ENCODE results near the gene CYP2C19. TPM values are rescaled to one million over a fixed set of nuclear protein-coding genes. Genes with fewer than 3 reads are reported as not detected.
"Not testable (repeated sequence)": the region's sequence is repeated elsewhere in the genome, so short reads cannot be mapped to it uniquely, and the experiment has no call there.

The CYP2C19 gene
- total and polyA plus RNA-seq, 7 experiments from 2014 or later: not detected

DNA sequence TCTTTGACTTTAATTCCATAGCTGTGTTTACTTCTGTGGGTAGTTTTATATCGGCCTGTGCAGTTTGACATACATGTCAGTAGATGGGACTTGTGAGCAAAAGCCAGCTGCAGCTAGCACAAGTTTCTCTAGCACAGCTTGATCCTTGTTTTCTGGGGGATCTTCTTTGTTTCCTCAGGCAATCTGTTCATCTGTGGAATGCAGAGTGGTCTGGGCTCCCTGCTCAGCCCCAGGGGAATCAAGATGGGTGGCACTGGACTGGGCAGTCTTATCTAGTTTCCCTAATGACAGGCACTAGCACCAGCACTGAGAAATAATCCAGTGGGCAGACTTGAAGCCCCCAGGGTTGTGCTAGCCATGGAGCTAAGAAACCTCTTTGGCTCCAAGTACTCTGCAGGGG is 40.8 kb downstream of the CYP2C19 start:
- Mint-ChIP-seq H3K4me3 (no peak overlapping the region), H3K4me1 (no peaks in the 10 kb centered on the region), H3K27me3 (no peaks in the 10 kb centered on the region), H3K9me3 (peaks cover 2 to 18% (median 8%) of the 10 kb centered on the region in 11 donors), H3K27ac (no peak overlapping the region), H3K36me3 (no peaks in the 10 kb centered on the region)
- intact Hi-C loops (cut with micrococcal nuclease): no loop called here
- ChIA-PET CTCF (no interaction called here), POLR2A (no interaction called here)
- Histone ChIP-seq H3K27me3 (ENCODE audit: control insufficient read depth in 2 of 2, insufficient read depth in 2 of 2, low read length in 2 of 2) (no peaks in the 10 kb centered on the region), H3K27ac (ENCODE audit: low read depth, low read length) (no peak overlapping the region), H3K4me1 (ENCODE audit: control insufficient read depth in 2 of 2, insufficient read depth in 2 of 2, low read length in 2 of 2) (no peaks in the 10 kb centered on the region), H3K36me3 (ENCODE audit: control insufficient read depth in 2 of 3, insufficient read depth in 3 of 3, low read length in 3 of 3) (no peaks in the 10 kb centered on the region), H3K9me3 (ENCODE audit: control insufficient read depth in 2 of 3, low read length in 3 of 3) (peaks cover 0 to 5% (median 0%) of the 10 kb centered on the region in 3 experiments), H3K4me3 (ENCODE audit: low read length) (no peak overlapping the region)
- ATAC-seq: no peak
- DNase-seq: no peak

DNA sequence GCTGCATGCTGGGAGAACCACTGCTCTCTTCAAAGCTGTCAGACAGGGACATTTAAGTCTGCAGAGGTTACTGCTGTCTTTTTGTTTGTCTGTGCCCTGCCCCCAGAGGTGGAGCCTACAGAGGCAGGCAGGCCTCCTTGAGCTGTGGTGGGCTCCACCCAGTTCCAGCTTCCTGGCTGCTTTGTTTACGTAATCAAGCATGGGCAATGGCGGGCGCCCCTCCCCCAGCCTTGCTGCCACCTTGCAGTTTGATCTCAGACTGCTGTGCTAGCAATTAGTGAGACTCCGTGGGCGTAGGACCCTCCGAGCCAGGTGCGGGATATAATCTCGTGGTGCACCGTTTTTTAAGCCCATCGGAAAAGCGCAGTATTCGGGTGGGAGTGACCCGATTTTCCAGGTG is 67.5 kb downstream of the CYP2C19 start:
- H3K4me3 Mint-ChIP-seq; DNase-seq; H3K4me3 ChIP-seq (ENCODE audit: low read length); H3K36me3 Mint-ChIP-seq; H3K4me1 Mint-ChIP-seq; H3K27ac ChIP-seq (ENCODE audit: low read depth, low read length); H3K36me3 ChIP-seq (ENCODE audit: control insufficient read depth in 2 of 3, insufficient read depth in 3 of 3, low read length in 3 of 3); ATAC-seq; CTCF ChIA-PET; H3K9me3 ChIP-seq (ENCODE audit: control insufficient read depth in 2 of 3, low read length in 3 of 3); H3K27me3 Mint-ChIP-seq; H3K27ac Mint-ChIP-seq; H3K4me1 ChIP-seq (ENCODE audit: control insufficient read depth in 2 of 2, insufficient read depth in 2 of 2, low read length in 2 of 2); H3K27me3 ChIP-seq (ENCODE audit: control insufficient read depth in 2 of 2, insufficient read depth in 2 of 2, low read length in 2 of 2); POLR2A ChIA-PET; intact Hi-C loops (cut with micrococcal nuclease): not testable (repeated sequence)
- H3K9me3 Mint-ChIP-seq: peaks cover 0 to 28% (median 15%) of the 10 kb centered on the region in 11 donors

DNA sequence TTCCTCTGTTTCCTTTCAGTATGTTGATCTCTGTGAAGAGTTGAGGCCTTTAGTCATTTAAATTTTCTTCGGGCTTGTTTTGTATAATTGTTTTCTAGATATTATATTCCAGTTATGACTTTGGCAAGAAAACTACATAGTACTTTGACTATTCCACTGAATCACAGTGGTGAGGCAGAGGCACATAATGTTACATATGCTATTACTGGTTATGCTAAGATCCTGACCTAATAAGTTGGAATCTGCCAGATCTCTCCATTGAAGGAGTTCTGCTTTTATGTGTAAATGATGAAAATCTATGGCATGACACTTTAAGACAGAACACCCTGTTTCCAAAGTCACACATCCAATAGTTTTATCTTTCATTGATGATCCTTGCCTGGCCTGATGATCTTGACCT is 83.7 kb downstream of the CYP2C19 start:
- H3K4me3 ChIP-seq (ENCODE audit: low read length): no peak overlapping the region
- no peak overlapping the region for H3K4me3 Mint-ChIP-seq

GRCh38 chr10:94850766-94851165 is 88.3 kb downstream of the CYP2C19 start:
- Histone ChIP-seq H3K4me1 (ENCODE audit: control insufficient read depth in 2 of 2, insufficient read depth in 2 of 2, low read length in 2 of 2) (no peaks in the 10 kb centered on the region), H3K27ac (ENCODE audit: low read depth, low read length) (no peak overlapping the region), H3K4me3 (ENCODE audit: low read length) (no peak overlapping the region), H3K36me3 (ENCODE audit: control insufficient read depth in 2 of 3, insufficient read depth in 3 of 3, low read length in 3 of 3) (no peaks in the 10 kb centered on the region), H3K27me3 (ENCODE audit: control insufficient read depth in 2 of 2, insufficient read depth in 2 of 2, low read length in 2 of 2) (no peaks in the 10 kb centered on the region), H3K9me3 (ENCODE audit: control insufficient read depth in 2 of 3, low read length in 3 of 3) (no peaks in the 10 kb centered on the region)
- ChIA-PET CTCF (no interaction called here), POLR2A (no interaction called here)
- Mint-ChIP-seq H3K4me1 (no peaks in the 10 kb centered on the region), H3K27ac (no peak overlapping the region), H3K9me3 (peaks cover 0 to 12% (median 4%) of the 10 kb centered on the region in 11 donors), H3K4me3 (no peak overlapping the region), H3K36me3 (no peaks in the 10 kb centered on the region), H3K27me3 (no peaks in the 10 kb centered on the region)
- ATAC-seq (no peak), DNase-seq (no peak)
- intact Hi-C loops (cut with micrococcal nuclease): no loop called here

More for the DNA sequence above, 83.7 kb downstream of the CYP2C19 start:
- CTCF ChIA-PET: no interaction called here
- Mint-ChIP-seq H3K9me3 (peaks cover 0 to 19% (median 4%) of the 10 kb centered on the region in 11 donors), H3K27me3 (no peaks in the 10 kb centered on the region), H3K27ac (no peak overlapping the region), H3K36me3 (no peaks in the 10 kb centered on the region), H3K4me1 (no peaks in the 10 kb centered on the region)
- intact Hi-C loops (cut with micrococcal nuclease): no loop called here
- DNase-seq (no peak), ATAC-seq (no peak)
- Histone ChIP-seq H3K9me3 (ENCODE audit: control insufficient read depth in 2 of 3, low read length in 3 of 3) (no peaks in the 10 kb centered on the region), H3K27ac (ENCODE audit: low read depth, low read length) (no peak overlapping the region), H3K36me3 (ENCODE audit: control insufficient read depth in 2 of 3, insufficient read depth in 3 of 3, low read length in 3 of 3) (no peaks in the 10 kb centered on the region), H3K4me1 (ENCODE audit: control insufficient read depth in 2 of 2, insufficient read depth in 2 of 2, low read length in 2 of 2) (no peaks in the 10 kb centered on the region), H3K27me3 (ENCODE audit: control insufficient read depth in 2 of 2, insufficient read depth in 2 of 2, low read length in 2 of 2) (no peaks in the 10 kb centered on the region)
- POLR2A ChIA-PET: no interaction called here

DNA sequence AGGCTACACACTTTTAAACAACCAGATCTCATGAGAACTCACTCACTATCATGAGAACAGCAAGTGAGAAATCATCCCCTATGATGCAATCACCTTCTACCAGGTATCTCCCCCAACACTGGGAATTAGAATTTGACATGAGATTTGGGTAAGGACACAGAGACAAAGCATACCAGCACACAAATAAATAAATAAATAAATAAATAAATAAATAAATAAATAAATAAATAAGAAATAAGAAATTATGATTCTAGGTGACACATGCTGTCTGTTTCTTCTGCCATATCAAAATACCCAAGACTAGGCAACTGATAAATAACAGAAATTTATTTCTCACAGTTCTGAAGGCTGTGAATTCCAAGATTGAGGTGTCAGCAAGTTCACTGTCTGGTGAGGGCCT is 88.8 kb downstream of the CYP2C19 start:
- ATAC-seq (no peak), DNase-seq (no peak)
- Histone ChIP-seq H3K9me3 (ENCODE audit: control insufficient read depth in 2 of 3, low read length in 3 of 3) (no peaks in the 10 kb centered on the region), H3K36me3 (ENCODE audit: control insufficient read depth in 2 of 3, insufficient read depth in 3 of 3, low read length in 3 of 3) (no peaks in the 10 kb centered on the region), H3K27me3 (ENCODE audit: control insufficient read depth in 2 of 2, insufficient read depth in 2 of 2, low read length in 2 of 2) (no peaks in the 10 kb centered on the region), H3K27ac (ENCODE audit: low read depth, low read length) (no peak overlapping the region), H3K4me3 (ENCODE audit: low read length) (no peak overlapping the region), H3K4me1 (ENCODE audit: control insufficient read depth in 2 of 2, insufficient read depth in 2 of 2, low read length in 2 of 2) (no peaks in the 10 kb centered on the region)
- intact Hi-C loops (cut with micrococcal nuclease): no loop called here
- CTCF ChIA-PET: no interaction called here
- H3K27ac Mint-ChIP-seq: no peak overlapping the region
- H3K36me3 Mint-ChIP-seq: no peaks in the 10 kb centered on the region
- POLR2A ChIA-PET: no interaction called here
- no peak overlapping the region for H3K4me3 Mint-ChIP-seq
- peaks cover 0 to 12% (median 4%) of the 10 kb centered on the region in 11 donors for H3K9me3 Mint-ChIP-seq
- no peaks in the 10 kb centered on the region for H3K4me1 Mint-ChIP-seq
- H3K27me3 Mint-ChIP-seq: no peaks in the 10 kb centered on the region

DNA sequence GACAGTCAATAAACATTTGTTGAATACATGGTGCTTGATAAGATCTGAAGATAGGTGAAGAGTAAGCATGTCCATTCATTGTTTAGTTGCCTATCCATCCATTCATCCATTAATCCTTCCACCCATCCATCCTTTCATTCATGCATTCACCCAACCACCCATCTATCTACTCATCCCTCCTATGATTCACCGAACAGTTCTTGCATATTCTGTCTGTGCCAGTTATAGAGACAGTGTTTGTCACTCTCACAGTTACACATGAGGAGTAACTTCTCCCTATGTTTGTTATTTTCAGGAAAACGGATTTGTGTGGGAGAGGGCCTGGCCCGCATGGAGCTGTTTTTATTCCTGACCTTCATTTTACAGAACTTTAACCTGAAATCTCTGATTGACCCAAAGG is 90.0 kb downstream of the CYP2C19 start:
- H3K27ac Mint-ChIP-seq: no peak overlapping the region
- POLR2A ChIA-PET: no interaction called here
- DNase-seq: no peak
- intact Hi-C loops (cut with micrococcal nuclease): no loop called here
- H3K9me3 Mint-ChIP-seq: peaks cover 0 to 16% (median 4%) of the 10 kb centered on the region in 11 donors
- no peaks in the 10 kb centered on the region for H3K36me3 Mint-ChIP-seq
- Histone ChIP-seq H3K36me3 (ENCODE audit: control insufficient read depth in 2 of 3, insufficient read depth in 3 of 3, low read length in 3 of 3) (no peaks in the 10 kb centered on the region), H3K4me1 (ENCODE audit: control insufficient read depth in 2 of 2, insufficient read depth in 2 of 2, low read length in 2 of 2) (no peaks in the 10 kb centered on the region), H3K4me3 (ENCODE audit: low read length) (no peak overlapping the region), H3K27ac (ENCODE audit: low read depth, low read length) (no peak overlapping the region), H3K27me3 (ENCODE audit: control insufficient read depth in 2 of 2, insufficient read depth in 2 of 2, low read length in 2 of 2) (no peaks in the 10 kb centered on the region), H3K9me3 (ENCODE audit: control insufficient read depth in 2 of 3, low read length in 3 of 3) (no peaks in the 10 kb centered on the region)
- no peaks in the 10 kb centered on the region for H3K27me3 Mint-ChIP-seq
- ATAC-seq: no peak
- H3K4me1 Mint-ChIP-seq: no peaks in the 10 kb centered on the region
- CTCF ChIA-PET: no interaction called here
- H3K4me3 Mint-ChIP-seq: no peak overlapping the region

- Mint-ChIP-seq H3K36me3 (no peaks in the 10 kb centered on the region), H3K4me1 (no peaks in the 10 kb centered on the region), H3K9me3 (peaks cover 0 to 19% (median 4%) of the 10 kb centered on the region in 11 donors), H3K27ac (no peak overlapping the region), H3K4me3 (no peak overlapping the region), H3K27me3 (no peaks in the 10 kb centered on the region)
- Histone ChIP-seq H3K4me3 (ENCODE audit: low read length) (no peak overlapping the region), H3K4me1 (ENCODE audit: control insufficient read depth in 2 of 2, insufficient read depth in 2 of 2, low read length in 2 of 2) (no peaks in the 10 kb centered on the region), H3K27ac (ENCODE audit: low read depth, low read length) (no peak overlapping the region), H3K27me3 (ENCODE audit: control insufficient read depth in 2 of 2, insufficient read depth in 2 of 2, low read length in 2 of 2) (no peaks in the 10 kb centered on the region), H3K36me3 (ENCODE audit: control insufficient read depth in 2 of 3, insufficient read depth in 3 of 3, low read length in 3 of 3) (no peaks in the 10 kb centered on the region), H3K9me3 (ENCODE audit: control insufficient read depth in 2 of 3, low read length in 3 of 3) (no peaks in the 10 kb centered on the region)
- ChIA-PET POLR2A (no interaction called here), CTCF (no interaction called here)
- ATAC-seq: no peak
- intact Hi-C loops (cut with micrococcal nuclease): no loop called here
- DNase-seq: no peak
Observed at GRCh38 chr10:94853065-94853464, 90.6 kb downstream of the CYP2C19 start.
